IMR-90 (cell line): ENCODE results near the gene GIT1. TPM values are rescaled to one million over a fixed set of nuclear protein-coding genes. Genes with fewer than 3 reads are reported as not detected.

Source experiments
- ELK1 ChIP-seq: fragments of 150-350 bp; IDR thresholded peaks from 2 replicates; pipeline ENCODE4 v1.6.1; 2016; ENCODE audit warnings: low read depth, mild to moderate bottlenecking, low read length, moderate library complexity, borderline replicate concordance
- MXI1 ChIP-seq: IDR thresholded peaks from 2 replicates; pipeline ENCODE4 v1.6.1; 2012; ENCODE audit warnings: low read depth, mild to moderate bottlenecking, low read length, moderate library complexity, borderline replicate concordance
- POLR2A ChIP-seq: IDR thresholded peaks from 2 replicates; pipeline ENCODE4 v1.6.1; 2012; ENCODE audit warnings: mild to moderate bottlenecking, low read depth, low read length
- RFX5 ChIP-seq: IDR thresholded peaks from 2 replicates; pipeline ENCODE4 v1.8.0; 2012; ENCODE audit warnings: low read depth, mild to moderate bottlenecking, low read length, moderate library complexity
- USF2 ChIP-seq: fragments of 150-350 bp; IDR thresholded peaks from 2 replicates; pipeline ENCODE4 v1.6.1; 2017; ENCODE audit warnings: mild to moderate bottlenecking, antibody characterized with exemption, low read length, low read depth
- polyA plus RNA-seq, 3 experiments: library from polyadenylated mRNA; depleted of rRNA; stranded (reverse); fragments of >200 nt; gene quantifications; 2 replicates each; pipeline ENCODE4 v1.2.3, GENCODE V29; 2012; ENCODE audit warnings: low replicate concordance in 1 of 3
- total RNA-seq: library from RNA; depleted of rRNA; stranded (reverse); fragments of >200 nt; gene quantifications from 2 replicates; pipeline ENCODE4 v1.2.3, GENCODE V29; 2012

GIT1 gene
- total and polyA plus RNA-seq, 2 of the 4 experiments (the other 2 are of a cell fraction): 14.2 to 34.2 TPM

- TF ChIP-seq ELK1 (no peak), POLR2A (no peak), MXI1 (no peak), USF2 (no peak), RFX5 (no peak)
These were observed 27.7 kb upstream of the GIT1 start (continued) for GRCh38 chr17:29617125-29617480.
